HFF-Myc (cell line): ENCODE data around the gene KDR.

Experiments
- DNase-seq: peaks from one replicate; pipeline ENCODE4 v3.0.0-alpha.2; 2011; ENCODE audit warnings: low read depth; ENCODE audit errors: extremely low read depth
- H3K4me3 ChIP-seq: replicated peaks from 2 replicates; pipeline ENCODE4 v1.5.1; 2011; ENCODE audit warnings: low read depth, mild to moderate bottlenecking, control low read depth, low read length
- CTCF ChIP-seq: IDR thresholded peaks from 2 replicates; pipeline ENCODE4 v1.5.1; 2012; ENCODE audit warnings: mild to moderate bottlenecking, low read depth, low read length, control low read depth; ENCODE audit errors: missing control alignments

Gene KDR

GRCh38 chr4:55087009-55087912 is 38.1 kb downstream of the KDR start:
- no peak for DNase-seq
- TF ChIP-seq CTCF, result no peak
- H3K4me3 ChIP-seq, result no peak overlapping the region

- DNase-seq, result no peak
- H3K4me3 ChIP-seq, result no peak overlapping the region
- no peak for TF ChIP-seq CTCF
These were observed 38.8 kb downstream of the KDR start for GRCh38 chr4:55086578-55086977.

GRCh38 chr4:55083735-55084134 is 41.7 kb downstream of the KDR start:
- no peak for DNase-seq
- no peak overlapping the region for H3K4me3 ChIP-seq
- TF ChIP-seq CTCF, result no peak

GRCh38 chr4:55082756-55083155 is 42.6 kb downstream of the KDR start:
- no peak overlapping the region for H3K4me3 ChIP-seq
- no peak for DNase-seq
- no peak for TF ChIP-seq CTCF

GRCh38 chr4:55080174-55080865 is 45.1 kb downstream of the KDR start:
- no peak for DNase-seq
- no peak overlapping the region for H3K4me3 ChIP-seq
- TF ChIP-seq CTCF, result no peak

- no peak overlapping the region for H3K4me3 ChIP-seq
- TF ChIP-seq CTCF, result no peak
- no peak for DNase-seq
These were observed 45.8 kb downstream of the KDR start for GRCh38 chr4:55079451-55080173.
